ENCODE data around the gene RASGRF2.

DNA sequence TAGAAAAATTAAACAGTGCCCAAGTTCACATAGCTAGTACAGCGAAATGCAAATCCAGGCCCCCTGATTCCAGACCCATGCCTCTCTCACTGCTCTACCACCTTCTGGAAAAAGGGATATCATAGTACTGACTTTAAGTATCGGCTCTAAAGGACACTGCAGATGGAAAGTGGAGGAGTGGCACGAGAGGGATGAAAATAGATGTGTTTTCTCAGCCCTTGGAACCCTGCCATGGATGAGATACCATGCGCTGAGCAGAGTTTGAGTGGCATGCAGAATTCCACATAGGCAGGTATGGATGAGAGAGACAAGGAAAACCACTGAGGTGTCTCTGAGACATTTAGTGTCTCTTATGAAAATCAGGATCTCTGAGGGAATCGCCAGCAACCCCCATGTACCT, 291.8 kb downstream of the RASGRF2 start:
- no peak for TF ChIP-seq POLR2A (IDR thresholded peaks at IDR 0.05)
- TF ChIP-seq, protein P1, sequence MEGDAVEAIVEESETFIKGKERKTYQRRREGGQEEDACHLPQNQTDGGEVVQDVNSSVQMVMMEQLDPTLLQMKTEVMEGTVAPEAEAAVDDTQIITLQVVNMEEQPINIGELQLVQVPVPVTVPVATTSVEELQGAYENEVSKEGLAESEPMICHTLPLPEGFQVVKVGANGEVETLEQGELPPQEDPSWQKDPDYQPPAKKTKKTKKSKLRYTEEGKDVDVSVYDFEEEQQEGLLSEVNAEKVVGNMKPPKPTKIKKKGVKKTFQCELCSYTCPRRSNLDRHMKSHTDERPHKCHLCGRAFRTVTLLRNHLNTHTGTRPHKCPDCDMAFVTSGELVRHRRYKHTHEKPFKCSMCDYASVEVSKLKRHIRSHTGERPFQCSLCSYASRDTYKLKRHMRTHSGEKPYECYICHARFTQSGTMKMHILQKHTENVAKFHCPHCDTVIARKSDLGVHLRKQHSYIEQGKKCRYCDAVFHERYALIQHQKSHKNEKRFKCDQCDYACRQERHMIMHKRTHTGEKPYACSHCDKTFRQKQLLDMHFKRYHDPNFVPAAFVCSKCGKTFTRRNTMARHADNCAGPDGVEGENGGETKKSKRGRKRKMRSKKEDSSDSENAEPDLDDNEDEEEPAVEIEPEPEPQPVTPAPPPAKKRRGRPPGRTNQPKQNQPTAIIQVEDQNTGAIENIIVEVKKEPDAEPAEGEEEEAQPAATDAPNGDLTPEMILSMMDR (IDR thresholded peaks at IDR 0.05 in 8 of 11, conservative IDR thresholded peaks at IDR 0.05 in 3 of 11) = no peak

Data from spleen (tissue), 7 donors.